Activated T-cell treated with anti-CD3 and anti-CD28 coated beads for 24 hours (primary cell): ENCODE results near the gene PTPRT.

ENCODE experiments used
- DNase-seq: peaks from one replicate; pipeline ENCODE4 v3.0.0-alpha.2; 2020; ENCODE audit warnings: low read depth

Gene PTPRT

DNA sequence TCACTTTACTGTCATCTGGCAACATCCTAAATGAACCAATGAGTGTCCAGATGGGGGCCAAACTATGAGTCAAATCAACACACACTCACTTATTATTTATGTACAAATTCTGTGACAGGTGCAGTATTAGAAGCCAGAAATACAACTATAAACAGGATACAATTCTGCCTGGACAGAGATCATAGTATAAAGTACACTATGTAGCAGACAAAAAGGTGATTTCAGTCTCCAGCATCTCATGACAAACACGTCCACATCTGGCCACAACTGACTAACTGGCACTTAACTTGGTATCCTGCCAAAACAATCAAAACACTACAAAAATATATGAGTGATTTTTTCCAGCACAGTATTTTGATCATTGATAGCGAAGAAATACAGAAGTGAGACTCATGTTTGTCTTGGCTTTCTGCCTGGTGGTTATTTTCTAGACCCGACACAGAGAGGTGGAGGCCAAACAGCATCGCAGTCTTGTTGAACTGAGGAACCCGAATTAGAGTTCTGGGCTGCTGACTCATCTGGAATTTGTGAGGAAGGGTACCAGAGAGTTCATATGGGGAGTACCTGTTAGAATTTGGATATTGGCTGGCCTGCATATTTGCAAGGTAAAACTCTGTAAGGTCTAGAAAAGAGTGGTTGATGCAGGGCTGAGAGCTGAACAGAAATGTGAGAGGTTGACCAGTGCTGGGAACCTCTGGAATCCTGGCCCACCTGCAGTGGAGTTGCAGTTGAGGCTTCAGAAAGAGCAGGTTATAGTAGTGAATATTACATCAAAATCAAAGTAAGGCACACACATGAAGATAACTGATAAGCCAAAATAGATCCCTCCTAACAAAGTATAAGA lies 475.2 kb downstream of the PTPRT start:
- no peak for DNase-seq

DNA sequence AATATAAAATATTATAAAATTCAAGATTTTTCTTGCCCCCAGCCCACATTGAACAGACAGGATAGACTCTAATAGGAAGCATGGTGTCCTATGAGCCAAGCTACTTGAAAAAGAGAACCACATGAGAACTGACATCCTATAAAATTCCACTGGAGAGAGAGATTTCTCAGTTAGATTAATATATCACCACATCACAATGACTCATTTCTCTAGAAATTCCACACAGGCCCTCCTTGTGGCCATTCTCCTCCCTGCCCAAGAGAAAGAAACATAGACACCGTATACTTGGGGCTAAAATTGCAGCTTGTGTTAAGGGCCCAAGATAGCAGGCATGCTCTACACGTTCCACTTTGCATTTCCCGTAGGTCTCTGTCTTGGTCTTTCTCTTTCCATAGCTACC lies 481.4 kb downstream of the PTPRT start:
- DNase-seq, result no peak

DNA sequence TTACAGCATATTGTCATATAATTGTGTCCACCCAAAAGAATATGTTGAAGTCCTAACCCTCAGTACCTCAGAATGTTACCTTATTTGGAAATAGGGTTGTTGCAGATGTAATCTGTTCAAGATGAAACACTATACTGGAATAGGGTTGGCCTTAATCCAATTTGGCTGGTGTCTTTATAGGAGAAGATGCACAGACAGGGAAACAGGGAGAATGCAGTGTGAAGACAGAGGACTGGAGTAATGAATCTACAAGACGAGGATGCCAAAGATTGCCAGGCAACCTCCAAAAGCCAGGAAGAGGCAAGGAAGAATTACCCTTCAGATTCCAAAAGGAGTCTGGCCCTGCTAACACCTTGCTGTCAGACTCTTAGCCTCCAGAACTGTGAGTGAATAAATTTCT lies 482.9 kb downstream of the PTPRT start:
- no peak for DNase-seq

DNA sequence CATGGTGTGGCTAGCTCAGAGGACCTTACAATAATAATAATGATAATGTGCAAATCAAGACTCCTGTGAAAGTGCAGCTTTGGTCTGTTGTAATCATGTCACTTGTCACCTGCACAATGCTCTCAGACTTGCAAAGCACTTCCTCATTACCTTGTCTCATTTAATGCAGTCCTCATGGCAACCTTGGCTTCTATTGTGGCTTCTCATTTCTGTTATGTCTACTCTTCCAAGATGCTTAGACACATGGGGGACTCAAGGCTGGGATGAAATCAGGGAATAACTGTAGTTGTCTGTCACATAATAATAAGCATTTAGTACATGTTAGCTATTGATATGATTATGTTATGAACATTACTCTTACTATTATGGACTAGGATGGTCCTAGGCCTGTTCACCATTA lies 484.2 kb downstream of the PTPRT start:
- no peak for DNase-seq

DNA sequence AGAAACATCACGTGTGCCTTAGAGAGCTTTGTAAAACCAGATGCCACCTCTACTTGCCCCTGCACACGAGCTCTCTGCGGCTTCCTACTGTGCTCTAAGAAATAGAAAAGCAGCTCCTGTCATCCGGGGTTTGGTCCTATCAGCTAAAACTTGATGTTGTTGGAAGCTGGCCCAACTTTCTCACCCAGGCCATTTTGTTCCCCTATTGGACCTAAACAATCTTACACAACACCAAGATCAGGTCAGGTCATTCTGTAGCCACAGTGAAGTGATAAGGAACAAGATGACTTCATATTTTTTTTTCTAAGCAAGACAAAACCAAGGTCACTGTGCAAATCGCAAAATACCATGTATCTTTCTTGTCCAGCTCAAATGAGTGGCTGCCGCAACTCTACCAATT lies 486.0 kb downstream of the PTPRT start:
- DNase-seq, result no peak

DNA sequence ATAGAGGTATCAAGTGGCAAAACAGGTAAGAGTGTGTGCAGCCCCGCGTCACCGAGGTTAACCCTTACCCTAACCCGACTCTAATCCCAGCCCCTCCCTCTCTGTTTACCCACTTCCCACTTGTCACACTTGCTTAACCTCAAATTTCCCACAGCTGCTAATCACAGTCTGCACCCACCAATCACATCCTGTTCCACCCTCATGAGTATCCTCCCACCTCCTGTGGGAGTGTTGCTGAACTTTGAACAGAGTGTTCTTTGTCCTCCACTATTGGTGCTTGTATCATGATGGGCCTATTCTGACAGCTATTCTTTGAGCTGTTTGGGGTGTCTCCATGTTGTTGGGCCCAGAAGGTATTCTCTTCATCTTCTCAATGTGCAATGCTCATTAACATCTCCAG lies 487.8 kb downstream of the PTPRT start:
- no peak for DNase-seq

DNA sequence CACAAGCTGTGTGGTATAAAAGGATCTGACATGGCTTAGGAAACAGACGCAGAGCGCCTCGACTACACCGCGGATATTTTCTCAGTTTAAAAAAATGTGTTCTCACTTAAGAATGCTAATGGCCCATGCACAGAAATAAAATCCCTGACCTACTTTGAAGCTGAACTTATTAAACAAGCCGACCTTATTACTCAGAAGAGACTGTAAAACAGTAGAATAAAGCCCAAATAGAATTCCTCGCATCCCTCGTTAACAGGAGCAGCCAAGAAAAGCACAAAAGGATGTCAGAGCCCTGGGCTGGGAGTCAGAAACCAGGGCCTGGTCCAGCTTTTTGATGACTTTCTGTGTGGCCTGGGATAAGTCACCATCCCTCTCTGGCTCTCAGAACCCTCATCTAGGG lies 489.3 kb downstream of the PTPRT start:
- no peak for DNase-seq

DNA sequence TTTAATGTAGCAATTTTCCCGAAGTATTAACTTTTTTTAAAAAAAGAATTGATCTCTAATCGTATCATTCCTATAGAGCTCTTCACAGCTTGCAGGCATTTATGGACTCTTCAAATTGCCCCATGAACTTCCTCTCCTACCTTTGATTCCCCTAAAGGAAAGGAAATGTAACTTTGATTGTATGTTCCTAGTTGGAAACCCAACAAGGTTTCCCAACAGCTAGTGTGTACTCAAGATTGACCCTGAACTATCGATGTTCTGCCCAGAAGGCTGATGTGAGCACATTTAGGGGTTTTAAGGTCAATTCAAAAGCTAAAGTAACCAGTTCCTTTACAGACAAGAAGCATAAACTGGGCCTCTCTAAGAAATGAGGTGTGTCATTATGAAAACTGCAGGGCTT lies 491.7 kb downstream of the PTPRT start:
- no peak for DNase-seq

DNA sequence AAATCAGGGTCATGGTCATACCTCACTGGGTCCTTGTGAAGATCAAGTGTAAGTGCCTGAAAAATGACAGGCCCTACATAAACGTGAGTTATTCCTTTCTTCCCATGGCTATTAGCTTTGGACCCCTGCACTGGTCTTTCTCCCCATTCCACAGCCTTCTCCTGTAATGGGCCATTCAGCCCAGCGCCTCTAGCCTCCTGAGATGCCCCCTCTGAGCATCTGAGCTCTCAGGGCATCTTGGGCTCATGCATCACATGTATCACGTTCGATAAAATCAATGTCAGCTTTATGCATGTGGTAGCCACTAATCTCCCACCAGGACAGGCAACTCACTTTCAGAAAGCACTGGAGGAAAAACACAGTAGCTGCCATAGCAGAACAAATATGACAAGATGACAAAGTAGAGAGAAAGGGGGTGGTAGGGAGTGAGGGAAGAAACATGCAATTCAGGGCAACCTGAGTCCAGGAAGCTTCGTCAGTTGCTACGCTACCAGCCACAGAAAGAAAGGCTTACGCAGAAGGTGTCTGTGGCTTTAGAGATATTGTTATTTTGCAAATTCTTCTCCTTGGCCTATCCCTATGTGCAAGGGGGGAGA lies 498.8 kb downstream of the PTPRT start:
- no peak for DNase-seq

DNA sequence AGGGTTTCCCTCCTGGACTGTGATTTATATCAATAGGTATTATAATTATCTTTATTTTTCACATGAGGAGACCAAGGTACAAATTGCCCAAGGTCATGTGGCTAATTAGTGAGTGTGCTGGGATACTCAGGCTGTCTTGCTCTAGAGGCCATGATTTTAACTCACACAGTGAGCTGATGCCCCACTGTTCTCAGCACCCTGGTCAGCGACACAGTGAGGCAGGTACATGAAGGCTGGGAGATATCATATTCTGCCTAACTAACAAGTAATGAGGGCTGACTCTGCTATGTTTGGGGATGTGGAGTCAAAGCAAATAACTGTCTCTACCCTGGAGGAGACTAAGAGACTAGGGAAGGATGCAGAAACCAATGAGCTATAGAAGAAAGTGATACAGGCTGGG lies 501.1 kb downstream of the PTPRT start:
- no peak for DNase-seq

DNA sequence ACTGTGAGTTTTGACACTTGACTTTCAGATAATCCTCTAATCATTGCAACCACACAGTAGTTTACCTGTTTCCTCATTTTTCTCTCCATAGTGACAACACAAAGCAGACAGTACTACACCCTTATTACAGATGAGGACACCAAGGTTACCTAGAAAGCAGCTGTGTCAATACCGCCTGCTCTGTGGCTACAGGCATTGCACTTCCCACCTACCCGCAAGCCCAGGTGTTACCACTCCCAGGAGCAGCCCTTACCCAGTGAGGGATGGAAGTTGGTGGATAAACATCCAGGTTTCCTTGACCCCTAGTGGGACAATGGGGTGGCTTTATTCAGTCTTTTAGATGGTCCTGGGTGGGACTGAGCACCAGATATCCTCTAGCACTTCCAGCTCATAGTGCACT lies 503.6 kb downstream of the PTPRT start:
- no peak for DNase-seq

DNA sequence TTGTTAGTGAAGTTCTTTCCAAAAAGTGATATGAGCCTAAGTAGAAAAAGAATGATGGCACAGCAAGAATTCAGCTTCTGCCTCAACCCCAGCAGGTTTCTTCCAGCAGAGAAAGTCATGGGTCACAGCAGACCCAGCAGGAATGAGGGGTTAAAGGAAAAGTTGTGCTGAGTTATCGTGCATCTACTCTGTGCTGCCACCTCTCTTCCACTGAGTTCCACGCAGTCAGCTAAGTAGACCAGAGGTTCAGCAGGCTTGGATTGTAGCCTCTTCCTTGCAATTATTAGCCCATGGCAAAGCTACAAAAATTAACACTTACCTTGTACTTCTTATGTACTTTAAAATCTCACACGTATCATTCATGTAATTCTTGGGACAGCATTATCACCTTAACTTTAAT lies 510.8 kb downstream of the PTPRT start:
- no peak for DNase-seq

DNA sequence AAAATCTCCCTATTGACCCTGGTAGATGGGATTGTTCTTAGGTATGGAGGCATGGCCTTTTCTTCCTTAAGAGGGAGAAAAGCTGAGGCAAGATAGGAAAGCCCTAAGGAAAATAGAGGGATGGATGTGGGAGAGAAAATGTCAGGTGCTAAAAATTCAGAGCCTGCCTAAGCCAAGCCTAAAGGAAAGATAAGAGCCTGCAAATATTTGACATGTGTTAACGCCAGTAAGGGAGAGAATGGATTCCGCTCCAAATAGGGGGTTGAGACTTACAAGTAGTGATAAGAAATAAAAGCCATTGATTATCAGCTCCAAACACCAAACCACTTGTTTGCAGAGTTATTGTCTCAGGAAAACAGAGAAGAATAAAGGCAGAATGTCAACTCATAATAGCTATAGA lies 533.6 kb downstream of the PTPRT start:
- no peak for DNase-seq

DNA sequence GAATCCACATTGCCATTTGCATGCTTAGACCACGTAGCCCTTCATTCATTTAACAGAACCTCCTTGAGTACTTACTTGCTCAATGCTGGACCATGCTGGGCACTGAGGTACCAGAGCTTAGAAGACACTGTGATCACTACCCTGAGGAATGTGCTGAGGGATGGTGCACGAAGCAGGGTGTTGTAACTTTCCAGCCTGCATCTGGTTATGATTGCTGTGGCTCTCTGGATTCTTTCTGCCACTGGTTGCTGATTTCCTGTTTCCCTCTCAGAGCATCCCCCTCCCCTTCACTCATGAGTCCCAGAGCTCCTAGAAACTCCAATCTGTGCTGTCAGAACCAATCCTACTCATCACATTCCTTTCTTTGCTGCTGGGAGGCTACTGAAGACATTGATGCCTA lies 537.4 kb downstream of the PTPRT start:
- no peak for DNase-seq

DNA sequence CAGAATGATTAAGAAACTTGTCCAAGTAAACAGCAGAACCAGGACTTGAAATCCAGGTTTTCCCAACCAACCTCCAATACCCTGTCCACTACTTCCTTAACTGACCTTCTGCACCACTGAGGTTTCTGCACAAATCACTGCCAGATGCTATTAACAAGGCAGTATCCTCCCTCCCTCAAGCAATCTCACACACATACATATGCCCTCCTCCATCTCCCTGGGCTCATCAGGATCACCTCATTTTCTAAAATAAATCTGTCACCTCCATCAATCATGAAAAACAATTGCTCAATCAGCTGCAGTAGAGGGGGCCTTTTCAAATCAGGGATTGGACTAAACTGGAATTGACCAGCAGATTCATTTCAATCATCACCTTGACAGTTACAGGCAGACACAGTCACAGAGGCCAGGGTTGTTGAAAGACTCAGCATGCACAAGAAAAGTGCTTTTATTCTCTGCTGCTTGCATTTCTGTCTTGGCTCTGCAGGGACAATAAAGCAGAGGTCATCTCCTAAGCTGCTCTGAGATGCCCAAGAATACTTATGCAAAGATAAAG lies 539.4 kb downstream of the PTPRT start:
- no peak for DNase-seq

DNA sequence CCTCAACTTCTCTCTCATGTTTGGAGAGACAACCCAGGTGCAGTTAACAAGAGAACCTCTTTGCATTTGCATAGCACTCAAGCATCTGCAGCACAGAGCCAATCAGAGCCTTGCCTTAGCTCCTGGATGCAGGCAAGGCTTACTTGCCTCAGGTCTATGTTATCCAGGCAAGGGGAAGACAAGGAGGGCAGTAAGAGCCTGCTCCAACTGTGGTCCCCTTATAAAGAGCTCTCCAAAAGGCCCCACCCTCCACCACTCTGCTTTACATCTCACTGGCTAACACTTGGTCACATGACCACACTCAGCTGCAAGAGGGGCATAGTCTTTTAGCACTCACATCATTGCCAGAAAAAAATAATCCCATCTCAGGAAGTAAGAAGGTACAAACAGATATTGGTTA lies 540.0 kb downstream of the PTPRT start:
- no peak for DNase-seq

DNA sequence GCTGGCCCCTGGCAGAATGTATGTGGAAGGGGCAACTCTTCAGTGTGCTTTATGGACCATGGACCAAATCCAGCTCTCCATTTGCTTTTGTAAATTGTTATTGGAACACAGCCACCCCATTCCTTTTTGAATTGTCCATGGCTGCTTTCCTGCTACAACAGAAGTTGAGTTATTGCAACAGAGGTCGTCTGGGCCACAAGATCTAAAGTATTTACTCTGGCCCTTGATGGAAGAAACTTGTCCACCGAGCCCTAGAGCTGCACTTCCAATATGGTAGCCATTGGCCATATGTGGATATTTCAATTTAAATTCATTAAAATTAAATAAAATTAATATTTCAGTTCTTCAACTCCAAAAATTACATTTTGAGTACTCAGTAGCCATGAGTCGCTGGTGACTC lies 543.5 kb downstream of the PTPRT start:
- no peak for DNase-seq

DNA sequence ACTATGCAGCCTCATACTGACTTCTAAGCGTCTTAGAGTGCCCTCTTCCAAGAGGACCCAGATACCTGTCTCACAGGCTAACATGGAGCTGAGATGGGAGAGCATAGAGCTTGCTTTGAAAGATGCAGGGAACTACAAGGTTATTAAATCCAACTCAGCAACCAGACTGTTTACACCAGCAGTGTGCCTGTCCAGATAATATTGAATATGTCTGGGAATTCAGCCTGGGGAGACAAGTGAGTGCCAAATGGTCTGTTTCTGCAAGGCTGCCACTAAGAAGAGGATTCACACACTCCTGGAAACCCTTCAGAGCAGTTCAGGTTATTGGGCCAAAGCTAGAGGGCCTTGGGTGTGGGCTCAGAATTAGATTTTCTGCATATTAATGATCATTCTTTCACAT lies 547.8 kb downstream of the PTPRT start:
- no peak for DNase-seq

DNA sequence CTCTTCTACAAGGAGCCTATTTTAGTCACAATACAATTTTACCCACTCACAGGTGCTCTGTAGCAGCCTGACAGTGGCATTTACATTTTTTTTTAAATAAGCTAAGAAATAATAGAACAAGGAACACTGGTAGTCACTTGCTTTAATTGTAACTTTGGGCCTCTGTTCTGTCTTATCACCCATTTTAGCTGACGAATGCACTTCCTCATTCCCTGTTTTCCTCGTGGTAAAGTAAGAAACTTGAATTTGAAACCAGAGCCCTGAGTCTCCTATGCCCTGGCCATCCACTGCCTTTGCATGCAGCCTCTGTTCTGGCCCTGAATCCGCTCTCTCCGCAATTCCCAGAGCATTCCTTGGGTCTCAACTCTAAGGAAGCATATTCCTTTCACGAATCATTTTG lies 550.6 kb downstream of the PTPRT start:
- DNase-seq, result no peak

DNA sequence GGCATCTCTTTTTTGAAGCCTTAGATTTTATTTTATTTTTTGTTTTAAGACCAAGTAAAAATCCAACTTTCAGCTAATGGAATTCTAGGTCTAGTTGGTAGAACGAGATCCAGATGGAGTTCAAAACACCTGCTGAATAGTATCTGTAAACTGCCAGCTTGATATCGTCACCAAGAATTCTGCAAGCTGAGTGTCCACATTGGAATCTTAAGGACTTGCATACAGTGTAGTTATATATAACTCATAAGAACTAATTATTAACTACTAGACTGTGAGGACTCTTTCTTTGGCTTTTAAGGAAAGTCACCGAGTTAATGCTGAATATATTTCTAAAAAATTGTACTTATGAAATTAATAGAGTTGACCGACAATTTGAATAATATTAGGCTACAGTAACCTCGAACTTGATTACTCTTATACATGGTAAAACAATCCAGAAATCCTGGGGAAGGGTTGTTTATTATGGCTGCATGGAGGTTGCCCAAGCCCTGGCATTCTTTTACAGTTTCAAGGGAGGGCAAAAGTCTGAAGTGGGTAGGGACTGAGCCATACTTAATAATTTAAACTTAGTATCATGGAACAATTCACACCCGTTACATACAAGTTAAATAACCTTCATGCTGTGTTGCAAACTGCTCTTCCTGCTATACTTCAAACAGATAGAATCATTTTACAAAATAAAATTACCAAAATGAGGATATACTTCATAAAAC lies 553.9 kb downstream of the PTPRT start:
- DNase-seq, result no peak

DNA sequence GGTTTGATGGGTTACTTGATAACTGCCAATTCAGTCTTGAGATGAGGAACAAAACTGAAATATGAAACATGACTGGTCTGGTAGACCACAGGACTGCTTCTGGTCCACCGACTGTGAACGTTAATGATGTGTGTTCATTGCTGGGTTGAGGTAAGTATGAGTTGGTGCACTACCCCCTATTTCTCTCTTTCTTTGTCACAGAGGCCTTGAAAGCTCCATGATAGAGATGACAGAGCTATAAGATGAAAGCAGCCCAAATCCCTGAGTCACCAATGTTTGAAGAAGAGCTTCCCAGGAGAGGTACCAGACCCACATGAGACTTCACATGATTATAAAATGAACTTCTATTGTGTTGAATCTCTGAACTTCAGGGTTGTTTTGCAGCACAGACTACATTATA lies 555.5 kb downstream of the PTPRT start:
- DNase-seq, result no peak

DNA sequence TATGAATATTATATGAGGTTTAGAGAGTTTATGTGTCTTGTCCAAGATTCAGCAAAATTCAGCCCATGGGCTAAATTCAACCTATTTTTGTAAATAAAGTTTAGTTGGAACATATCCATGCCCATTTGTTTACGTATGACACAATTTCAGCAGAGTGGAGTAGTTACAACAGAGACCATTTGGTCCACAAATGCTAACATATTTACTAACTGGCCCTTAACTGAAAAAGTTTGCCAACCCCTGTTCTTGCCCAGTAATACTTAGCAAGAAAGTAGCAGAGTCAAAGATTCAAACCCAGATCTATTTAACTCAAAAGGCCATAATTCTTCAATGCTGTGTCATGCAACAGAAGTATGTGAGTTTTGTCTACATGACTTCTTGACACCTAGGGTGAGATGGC lies 561.0 kb downstream of the PTPRT start:
- no peak for DNase-seq

DNA sequence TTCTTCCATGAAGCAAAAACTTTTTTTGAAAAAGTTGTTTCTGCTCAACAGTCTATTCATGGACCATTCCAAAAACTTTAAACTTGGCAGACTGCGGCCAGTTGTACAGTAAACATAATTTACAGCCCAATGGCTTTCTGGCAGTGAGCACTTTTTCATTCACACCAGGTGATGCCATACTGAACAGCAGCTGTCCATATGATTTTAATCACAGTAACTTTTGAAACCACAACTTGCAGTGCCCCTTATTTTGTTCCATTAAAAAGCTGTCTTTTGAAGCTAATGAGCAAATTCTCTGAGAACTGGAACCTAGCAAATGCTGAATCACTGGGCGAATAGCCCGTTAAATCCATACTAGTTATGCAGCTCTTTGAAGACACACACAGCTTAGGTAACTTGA lies 576.6 kb downstream of the PTPRT start:
- DNase-seq, result no peak
